ENCODE measurements around the gene LPO.

LPO gene

GRCh38 chr17:58283674-58284612 lies 45.6 kb downstream of the LPO start:
- Mint-ChIP-seq H3K27ac (no peak overlapping the region), H3K4me3 (no peak overlapping the region), H3K27me3 (ENCODE audit: low read depth) (peaks cover 20% of the 10 kb centered on the region), H3K36me3 (ENCODE audit: low read depth) (no peaks in the 10 kb centered on the region), H3K9me3 (no peaks in the 10 kb centered on the region), H3K4me1 (no peaks in the 10 kb centered on the region)
- TF ChIP-seq CTCF (IDR thresholded peaks at IDR 0.05; ENCODE audit: unreplicated experiment in 3 of 3) = no peak

GRCh38 chr17:58284613-58285421 lies 46.4 kb downstream of the LPO start:
- no peak overlapping the region for H3K27ac Mint-ChIP-seq
- no peaks in the 10 kb centered on the region for H3K9me3 Mint-ChIP-seq
- no peaks in the 10 kb centered on the region for H3K36me3 Mint-ChIP-seq (ENCODE audit: low read depth)
- H3K27me3 Mint-ChIP-seq (ENCODE audit: low read depth) = peaks cover 20% of the 10 kb centered on the region
- no peak for TF ChIP-seq CTCF (IDR thresholded peaks at IDR 0.05; ENCODE audit: unreplicated experiment in 3 of 3)
- H3K4me3 Mint-ChIP-seq = no peak overlapping the region
- no peaks in the 10 kb centered on the region for H3K4me1 Mint-ChIP-seq

- TF ChIP-seq CTCF (IDR thresholded peaks at IDR 0.05; ENCODE audit: unreplicated experiment in 3 of 3) = no peak
- Mint-ChIP-seq H3K4me1 (no peaks in the 10 kb centered on the region), H3K9me3 (no peaks in the 10 kb centered on the region), H3K27me3 (ENCODE audit: low read depth) (peaks cover 20% of the 10 kb centered on the region), H3K4me3 (no peak overlapping the region), H3K36me3 (ENCODE audit: low read depth) (no peaks in the 10 kb centered on the region), H3K27ac (no peak overlapping the region)
Measured at GRCh38 chr17:58285422-58285810, 47.0 kb downstream of the LPO start.

GRCh38 chr17:58289869-58290268 lies 51.5 kb downstream of the LPO start:
- H3K27me3 Mint-ChIP-seq (ENCODE audit: low read depth) = peaks cover 16% of the 10 kb centered on the region
- no peaks in the 10 kb centered on the region for H3K4me1 Mint-ChIP-seq
- TF ChIP-seq CTCF (IDR thresholded peaks at IDR 0.05; ENCODE audit: unreplicated experiment in 3 of 3) = no peak
- no peaks in the 10 kb centered on the region for H3K36me3 Mint-ChIP-seq (ENCODE audit: low read depth)
- H3K9me3 Mint-ChIP-seq = no peaks in the 10 kb centered on the region
- H3K4me3 Mint-ChIP-seq = no peak overlapping the region
- H3K27ac Mint-ChIP-seq = no peak overlapping the region

GRCh38 chr17:58291246-58291645 lies 52.9 kb downstream of the LPO start:
- Mint-ChIP-seq H3K36me3 (ENCODE audit: low read depth) (no peaks in the 10 kb centered on the region), H3K27ac (no peak overlapping the region), H3K9me3 (peaks cover under 1% of the 10 kb centered on the region), H3K4me1 (no peaks in the 10 kb centered on the region), H3K4me3 (no peak overlapping the region), H3K27me3 (ENCODE audit: low read depth) (peaks cover 10% of the 10 kb centered on the region)
- TF ChIP-seq CTCF (IDR thresholded peaks at IDR 0.05; ENCODE audit: unreplicated experiment in 3 of 3) = no peak

All from nephron (organoid).